Left ventricle myocardium inferior (tissue), 1 donor: ENCODE data around the gene GPS1. TPM values are rescaled to one million over a fixed set of nuclear protein-coding genes. Genes with fewer than 3 reads are reported as not detected.

ENCODE experiments used
- DNase-seq: peaks from one replicate; pipeline ENCODE4 v3.0.0-alpha.2; 2020
- H3K27ac ChIP-seq: fragments of 200-600 bp; replicated peaks from 2 replicates; pipeline ENCODE4 v1.8.0; 2021
- H3K27me3 ChIP-seq: fragments of 200-600 bp; 2 replicates; pipeline ENCODE4 v1.8.0; 2021; ENCODE audit warnings: low read depth
- H3K36me3 ChIP-seq: fragments of 200-600 bp; 2 replicates; pipeline ENCODE4 v1.8.0; 2021
- H3K4me1 ChIP-seq: fragments of 200-600 bp; 2 replicates; pipeline ENCODE4 v1.8.0; 2021
- H3K4me3 ChIP-seq: fragments of 200-600 bp; 2 replicates; pipeline ENCODE4 v1.8.0; 2021; ENCODE audit warnings: mild to moderate bottlenecking, moderate library complexity
- H3K9me3 ChIP-seq: fragments of 200-600 bp; replicated peaks from 2 replicates; pipeline ENCODE4 v1.8.0; 2021
- CTCF ChIP-seq: fragments of 200-600 bp; IDR thresholded peaks from 2 replicates; pipeline ENCODE4 v1.8.0; 2021; ENCODE audit warnings: antibody characterized with exemption, mild to moderate bottlenecking, borderline replicate concordance
- intact Hi-C: fragments of 100-400 bp; cut with micrococcal nuclease; formaldehyde crosslinking; loops from one replicate; pipeline ENCODE4 v1.11.0; 2022
- total RNA-seq: library from RNA; stranded (reverse); fragmentation: NEBNext Ultra II Directional; extraction: Animal tissue kit (Norgen Biotek cat#: 25700); gene quantifications from one replicate; pipeline ENCODE4 v1.2.1, GENCODE V29; 2021
- donor health status: DM: no; HTN: yes; CAD: no; lungs with severe emphysema.

GPS1 gene
- total RNA-seq, 1 donor from 2014 or later, result 85.9 TPM

DNA sequence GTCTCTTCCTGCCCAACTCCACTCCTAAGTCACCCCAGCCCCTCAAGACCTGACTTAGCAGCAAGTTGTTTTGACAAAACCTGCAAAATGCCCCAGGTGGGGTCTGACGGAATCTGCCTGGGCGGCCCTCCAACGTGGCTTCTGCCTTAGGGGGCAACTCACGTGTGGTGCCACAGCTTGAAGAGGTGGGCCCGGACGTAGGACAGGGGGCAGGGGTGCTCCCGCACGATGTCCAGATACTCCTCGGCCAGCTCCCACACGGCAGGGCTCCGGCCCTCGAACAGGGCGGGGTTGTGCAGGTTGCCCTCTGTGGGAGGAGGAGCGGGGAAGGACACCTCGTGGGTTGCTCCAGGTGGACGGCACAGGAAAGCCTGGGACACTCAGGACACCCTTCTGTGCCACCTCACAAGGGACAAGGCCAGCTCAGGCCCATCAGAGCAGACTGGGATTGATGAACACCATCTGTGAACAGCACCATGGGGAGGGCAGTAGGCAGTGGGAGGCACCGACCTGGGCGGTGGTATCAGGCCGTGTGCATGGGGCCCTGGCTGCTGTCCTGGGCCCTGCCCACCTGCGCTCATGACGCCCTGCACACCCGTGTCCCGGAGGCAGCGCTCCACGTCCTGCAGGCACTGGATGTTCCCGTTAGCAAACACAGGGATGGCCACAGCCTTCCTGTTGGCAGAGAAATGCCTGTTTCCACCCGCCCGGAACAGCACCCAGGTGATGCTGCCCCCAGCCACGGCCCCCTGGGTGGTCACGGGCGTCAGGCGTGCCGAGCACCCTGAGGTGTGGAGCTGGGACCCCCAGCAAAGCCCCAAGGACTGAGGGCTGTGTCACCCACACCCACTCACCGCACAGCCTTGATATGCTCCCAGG lies 9.6 kb downstream of the GPS1 start:
- H3K4me3 ChIP-seq, result no peak overlapping the region
- H3K36me3 ChIP-seq, result peaks cover 71% of the 10 kb centered on the region
- no peak for DNase-seq
- H3K4me1 ChIP-seq, result peaks cover 24% of the 10 kb centered on the region
- H3K9me3 ChIP-seq, result no peaks in the 10 kb centered on the region
- no peak for TF ChIP-seq CTCF
- H3K27me3 ChIP-seq, result no peaks in the 10 kb centered on the region
- intact Hi-C loops, result no loop called here
- H3K27ac ChIP-seq, result no peak overlapping the region

GRCh38 chr17:82062076-82062983 lies 10.6 kb downstream of the GPS1 start:
- H3K4me1 ChIP-seq, result peaks cover 30% of the 10 kb centered on the region
- H3K27ac ChIP-seq, result no peak overlapping the region
- no peaks in the 10 kb centered on the region for H3K9me3 ChIP-seq
- intact Hi-C loops, result no loop called here
- no peak overlapping the region for H3K4me3 ChIP-seq
- H3K36me3 ChIP-seq, result peaks cover 61% of the 10 kb centered on the region
- H3K27me3 ChIP-seq, result no peaks in the 10 kb centered on the region
- no peak for TF ChIP-seq CTCF
- no peak for DNase-seq

- intact Hi-C loops, result no loop called here
- no peak for DNase-seq
- H3K9me3 ChIP-seq, result no peaks in the 10 kb centered on the region
- no peak for TF ChIP-seq CTCF
- no peaks in the 10 kb centered on the region for H3K27me3 ChIP-seq
- H3K4me3 ChIP-seq, result no peak overlapping the region
- H3K36me3 ChIP-seq, result peaks cover 54% of the 10 kb centered on the region
- H3K4me1 ChIP-seq, result peaks cover 30% of the 10 kb centered on the region
- no peak overlapping the region for H3K27ac ChIP-seq
Observed at GRCh38 chr17:82062984-82063368, 11.3 kb downstream of the GPS1 start.

DNA sequence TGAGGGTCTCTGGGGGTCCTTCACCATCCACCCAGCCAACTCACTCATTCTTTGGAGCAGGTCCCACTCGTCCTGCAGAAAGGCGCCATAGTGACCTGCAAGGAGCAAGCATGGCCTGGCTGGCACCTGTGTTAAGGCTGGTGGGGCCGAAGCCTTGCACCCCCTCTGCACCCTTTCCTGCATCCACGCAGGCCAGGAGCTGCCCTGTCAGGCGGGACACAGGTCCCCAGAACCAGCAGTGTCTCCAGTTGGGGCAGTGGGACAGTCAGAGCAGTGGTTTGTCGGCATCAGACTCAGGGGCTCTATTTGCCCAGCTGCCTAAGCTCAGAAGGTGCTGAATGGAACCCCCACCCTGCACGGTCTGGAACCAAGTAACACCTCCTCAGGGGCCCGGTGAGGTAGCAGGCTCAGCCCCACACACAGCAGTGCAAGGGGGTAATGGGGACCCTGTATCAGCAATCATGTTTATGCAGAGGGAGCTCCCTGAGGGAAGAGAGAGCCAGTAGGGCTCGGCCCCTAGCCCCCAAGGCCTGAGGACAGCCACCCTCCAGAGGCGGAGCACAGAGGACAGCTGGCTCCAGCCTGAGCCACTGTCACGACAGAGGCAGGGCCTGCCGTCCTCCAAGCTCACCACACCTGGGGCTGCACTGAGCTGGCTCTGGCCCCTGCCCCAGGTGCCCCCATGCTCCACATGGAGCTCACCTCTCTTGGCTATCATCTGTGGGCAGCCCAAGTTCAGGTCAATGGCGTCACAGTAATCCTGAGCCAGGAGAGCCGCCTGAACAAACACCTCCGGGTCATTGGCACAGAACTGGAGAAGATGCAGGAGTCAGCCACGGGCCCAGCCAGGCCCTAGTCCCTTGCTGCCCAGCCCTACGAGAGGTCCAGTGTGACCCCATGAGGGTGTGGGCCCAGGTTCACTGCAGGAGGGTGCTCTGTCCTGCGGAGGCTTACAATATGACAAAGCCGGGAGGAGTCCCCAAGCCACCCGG lies 12.0 kb downstream of the GPS1 start:
- Histone ChIP-seq H3K4me3 (peak overlapping the region; percentile 97), H3K4me1 (peaks cover 30% of the 10 kb centered on the region), H3K27ac (no peak overlapping the region), H3K27me3 (no peaks in the 10 kb centered on the region), H3K9me3 (no peaks in the 10 kb centered on the region), H3K36me3 (peaks cover 47% of the 10 kb centered on the region)
- no peak for TF ChIP-seq CTCF
- intact Hi-C loops, result no loop called here
- DNase-seq, result no peak
